ENCODE data around the gene RFTN1. TPM values are rescaled to one million over a fixed set of nuclear protein-coding genes. Genes with fewer than 3 reads are reported as not detected.

RFTN1 gene
- polyA plus RNA-seq, 12 donors, result 10.4 to 29.6 (median 14.1) TPM; not detected in 1

- no peak for DNase-seq
These were observed 130.7 kb downstream of the RFTN1 start for GRCh38 chr3:16382845-16383244.

- DNase-seq, result no peak
These were observed 132.1 kb downstream of the RFTN1 start for GRCh38 chr3:16381426-16381825.

GRCh38 chr3:16380421-16380820 is 133.1 kb downstream of the RFTN1 start:
- no peak for DNase-seq

- DNase-seq, result no peak
These were observed 133.7 kb downstream of the RFTN1 start for GRCh38 chr3:16379838-16380237.

GRCh38 chr3:16378920-16379319 is 134.6 kb downstream of the RFTN1 start:
- no peak for DNase-seq

- no peak for DNase-seq
These were observed 135.1 kb downstream of the RFTN1 start for GRCh38 chr3:16378415-16378814.

GRCh38 chr3:16377847-16378302 is 135.6 kb downstream of the RFTN1 start:
- DNase-seq, result no peak

- DNase-seq, result no peak
These were observed 136.3 kb downstream of the RFTN1 start for GRCh38 chr3:16377196-16377595.

- DNase-seq, result no peak
These were observed 137.6 kb downstream of the RFTN1 start for GRCh38 chr3:16375891-16376290.

GRCh38 chr3:16374935-16375245 is 138.6 kb downstream of the RFTN1 start:
- DNase-seq, result no peak

GRCh38 chr3:16374047-16374934 is 139.2 kb downstream of the RFTN1 start:
- no peak for DNase-seq

- no peak for DNase-seq
These were observed 140.1 kb downstream of the RFTN1 start for GRCh38 chr3:16373341-16373946.

- DNase-seq, result no peak
These were observed 140.9 kb downstream of the RFTN1 start for GRCh38 chr3:16372362-16373292.

GRCh38 chr3:16370872-16371740 is 142.4 kb downstream of the RFTN1 start:
- no peak for DNase-seq

- DNase-seq, result no peak
These were observed 143.0 kb downstream of the RFTN1 start for GRCh38 chr3:16370503-16370871.

- no peak for DNase-seq
These were observed 143.6 kb downstream of the RFTN1 start for GRCh38 chr3:16369885-16370284.

GRCh38 chr3:16369276-16369675 is 144.2 kb downstream of the RFTN1 start:
- no peak for DNase-seq

- DNase-seq, result no peak
These were observed 146.9 kb downstream of the RFTN1 start for GRCh38 chr3:16366581-16366980.

- no peak for DNase-seq
These were observed 147.9 kb downstream of the RFTN1 start for GRCh38 chr3:16365491-16366128.

GRCh38 chr3:16364963-16365362 is 148.5 kb downstream of the RFTN1 start:
- no peak for DNase-seq

GRCh38 chr3:16364323-16364722 is 149.2 kb downstream of the RFTN1 start:
- no peak for DNase-seq
